ENCODE data around the gene LIMCH1. TPM values are rescaled to one million over a fixed set of nuclear protein-coding genes. Genes with fewer than 3 reads are reported as not detected.

LIMCH1 gene, protein sequence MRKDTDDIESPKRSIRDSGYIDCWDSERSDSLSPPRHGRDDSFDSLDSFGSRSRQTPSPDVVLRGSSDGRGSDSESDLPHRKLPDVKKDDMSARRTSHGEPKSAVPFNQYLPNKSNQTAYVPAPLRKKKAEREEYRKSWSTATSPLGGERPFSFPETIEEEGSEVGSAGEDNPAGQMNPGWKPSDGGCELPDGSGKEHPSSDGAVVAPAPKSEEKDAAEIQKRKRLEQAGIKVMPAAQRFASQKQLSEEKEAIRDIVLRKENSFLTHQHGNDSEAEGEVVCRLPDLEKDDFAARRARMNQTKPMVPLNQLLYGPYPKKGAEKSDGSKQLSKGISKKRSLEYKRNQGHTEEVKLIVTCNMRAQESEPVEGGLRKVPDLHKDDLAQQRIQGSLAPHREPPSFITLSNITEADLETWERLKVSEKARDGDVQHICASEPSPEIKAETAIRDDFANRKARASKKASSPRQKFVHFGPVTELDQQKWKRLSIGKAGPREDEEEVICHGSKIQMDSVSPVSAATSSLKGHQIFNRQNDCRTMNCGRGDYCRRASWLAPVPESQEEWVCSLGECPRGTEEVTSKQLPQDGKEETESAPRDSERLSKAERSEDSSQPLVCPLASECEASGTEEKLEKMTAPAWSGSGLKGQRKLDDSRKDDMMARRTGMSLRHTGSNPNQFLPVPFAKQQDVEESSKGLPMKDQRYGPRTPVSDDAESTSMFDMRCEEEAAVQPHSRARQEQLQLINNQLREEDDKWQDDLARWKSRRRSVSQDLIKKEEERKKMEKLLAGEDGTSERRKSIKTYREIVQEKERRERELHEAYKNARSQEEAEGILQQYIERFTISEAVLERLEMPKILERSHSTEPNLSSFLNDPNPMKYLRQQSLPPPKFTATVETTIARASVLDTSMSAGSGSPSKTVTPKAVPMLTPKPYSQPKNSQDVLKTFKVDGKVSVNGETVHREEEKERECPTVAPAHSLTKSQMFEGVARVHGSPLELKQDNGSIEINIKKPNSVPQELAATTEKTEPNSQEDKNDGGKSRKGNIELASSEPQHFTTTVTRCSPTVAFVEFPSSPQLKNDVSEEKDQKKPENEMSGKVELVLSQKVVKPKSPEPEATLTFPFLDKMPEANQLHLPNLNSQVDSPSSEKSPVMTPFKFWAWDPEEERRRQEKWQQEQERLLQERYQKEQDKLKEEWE (N-terminal part only)
- under 0.01 and 0.08 TPM in 2 replicates for total RNA-seq

GRCh38 chr4:41538017-41538733 lies at the start of gene LIMCH1:
Gene LIMCH1 (plus strand): TSS chr4:41538157. CDS start chr4:41605996, 67,839 bp downstream.

GRCh38 chr4:41748571-41749475 lies 210.9 kb downstream of the LIMCH1 start, which contains the start of gene PHOX2B:
Gene PHOX2B (minus strand): TSS chr4:41748725. CDS start chr4:41748610, 115 bp downstream.

Other genes starting within 250 kb of the LIMCH1 start
- not detected in 2 replicates for gene PHOX2B, start 210.6 kb downstream of the LIMCH1 start, total RNA-seq